HCT116 (cell line): ENCODE data around the gene P2RX6. TPM values are rescaled to one million over a fixed set of nuclear protein-coding genes. Genes with fewer than 3 reads are reported as not detected.

Experiments used
- ATAC-seq: fragments of 200-7000 bp; cut with Tn5 transposase; 2 replicates; pipeline ENCODE4 v1.9.1; 2020; ENCODE audit warnings: mild to moderate bottlenecking, moderate library complexity
- BruUV-seq: library from RNA; stranded (reverse); fragments of 400-500 nt; replicated peaks from 2 replicates; lab custom pipeline; 2021; lab: Mats Ljungman, UMichigan
- CTCF ChIA-PET: fragments of 300-600 bp; sonication (Branson Sonifier 250); formaldehyde crosslinking; loops from one replicate; lab custom pipeline; 2021; ENCODE audit warnings: antibody characterized with exemption; lab: Charles Lee
- POLR2A ChIA-PET: fragments of 300-600, 350-600 bp; sonication (Branson Sonifier 250); formaldehyde crosslinking; loops from one replicate; lab custom pipeline; 2021; ENCODE audit warnings: antibody characterized with exemption; lab: Charles Lee
- RAD21 ChIA-PET, 2 experiments: fragments of 300-600 bp; sonication (Branson Sonifier 250); formaldehyde crosslinking; loops; one replicate each; lab custom pipeline; 2023; ENCODE audit warnings: low total read pairs in 2 of 2; ENCODE audit not compliant: uncharacterized antibody in 2 of 2, unreplicated experiment in 2 of 2, low non-redundant PET in 1 of 2; lab: Charles Lee
- DNase-seq: peaks from one replicate; pipeline ENCODE4 v3.0.0-alpha.2; 2010; ENCODE audit warnings: low read depth, low spot score
- H2AFZ ChIP-seq: fragments of 200-600 bp; shearing (Covaris generic), sonication (generic); 2 replicates; pipeline ENCODE4 v1.6.1; 2017; ENCODE audit warnings: low read depth, mixed run types, mixed read lengths, antibody characterized with exemption, low read length; ENCODE audit not compliant: poor library complexity, severe bottlenecking
- H3K27ac ChIP-seq: 2 replicates; pipeline ENCODE4 v1.5.1; 2012; ENCODE audit warnings: low read depth, low read length
- H3K27me3 ChIP-seq: fragments of 200-600 bp; sonication (generic); 2 replicates; pipeline ENCODE4 v1.6.1; 2016; ENCODE audit warnings: mixed run types, low read length, mixed read lengths; ENCODE audit not compliant: insufficient read depth
- H3K36me3 ChIP-seq, 2 experiments: fragments of 200-500 bp in 1 of 2; fragments of 200-600 bp in 1 of 2; sonication (Bioruptor generic) in 1 of 2; sonication (generic) in 1 of 2; 2 replicates each; pipeline versions ENCODE4 v1.5.1 to v1.6.1; 2014 to 2016; ENCODE audit warnings: low read length in 2 of 2, inconsistent platforms in 1 of 2, mixed read lengths in 1 of 2, mixed run types in 1 of 2; ENCODE audit not compliant: insufficient read depth in 2 of 2, control insufficient read depth in 1 of 2
- H3K4me1 ChIP-seq, 2 experiments: fragments of 200-600 bp in 1 of 2; sonication (generic) in 1 of 2; 2 replicates each; pipeline versions ENCODE4 v1.5.1 to v1.6.1; 2012 to 2017; ENCODE audit warnings: low read length in 2 of 2, inconsistent platforms in 1 of 2, mild to moderate bottlenecking in 1 of 2, mixed read lengths in 1 of 2, mixed run types in 1 of 2, moderate library complexity in 1 of 2; ENCODE audit not compliant: insufficient read depth in 2 of 2, control insufficient read depth in 1 of 2
- H3K4me2 ChIP-seq: fragments of 200-600 bp; sonication (generic); 2 replicates; pipeline ENCODE4 v1.6.1; 2017; ENCODE audit warnings: mixed run types, low read length, mixed read lengths
- H3K4me3 ChIP-seq, 2 experiments: fragments of 200-600 bp in 1 of 2; sonication (generic) in 1 of 2; replicated peaks in 1 of 2; 2 replicates each; pipeline ENCODE4 v1.5.1; 2011 to 2016; ENCODE audit warnings: low read length in 2 of 2, control low read depth in 1 of 2, low read depth in 1 of 2, mild to moderate bottlenecking in 1 of 2, mixed read lengths in 1 of 2, mixed run types in 1 of 2
- H3K79me2 ChIP-seq: fragments of 200-600 bp; sonication (generic); 2 replicates; pipeline ENCODE4 v1.6.1; 2017; ENCODE audit warnings: mild to moderate bottlenecking, mixed run types, low read length, moderate library complexity, mixed read lengths; ENCODE audit not compliant: insufficient read depth
- H3K9ac ChIP-seq: fragments of 200-600 bp; sonication (generic); 2 replicates; pipeline ENCODE4 v1.6.1; 2016; ENCODE audit warnings: low read length, mixed read lengths
- H3K9me2 ChIP-seq: fragments of 200-600 bp; sonication (generic), shearing (Covaris generic); 2 replicates; pipeline ENCODE4 v1.6.1; 2017; ENCODE audit warnings: mixed run types, mild to moderate bottlenecking, moderate library complexity; ENCODE audit not compliant: insufficient read depth
- H3K9me3 ChIP-seq, 2 experiments: fragments of 200-500 bp in 1 of 2; fragments of 200-600 bp in 1 of 2; sonication (Bioruptor generic) in 1 of 2; sonication (generic) in 1 of 2; 2 replicates each; pipeline ENCODE4 v1.6.1; 2014 to 2017; ENCODE audit warnings: low read length in 2 of 2, mixed read lengths in 2 of 2, inconsistent platforms in 1 of 2, low read depth in 1 of 2, mild to moderate bottlenecking in 1 of 2, mixed run types in 1 of 2, moderate library complexity in 1 of 2; ENCODE audit not compliant: control insufficient read depth in 1 of 2, insufficient read depth in 1 of 2
- H4K20me1 ChIP-seq: fragments of 200-600 bp; sonication (generic), shearing (Covaris generic); 2 replicates; pipeline ENCODE4 v1.6.1; 2017; ENCODE audit warnings: mixed run types, mild to moderate bottlenecking, moderate library complexity; ENCODE audit not compliant: insufficient read depth
- CBX3 ChIP-seq: IDR thresholded peaks from 2 replicates; pipeline ENCODE4 v1.6.1; 2012; ENCODE audit warnings: low read depth
- CEBPB ChIP-seq: IDR thresholded peaks from 2 replicates; pipeline ENCODE4 v1.6.1; 2012; ENCODE audit warnings: low read depth
- EGR1 ChIP-seq: IDR thresholded peaks from 2 replicates; pipeline ENCODE4 v1.6.1; 2012; ENCODE audit warnings: low read depth
- ELF1 ChIP-seq: IDR thresholded peaks from 2 replicates; pipeline ENCODE4 v1.6.1; 2012; ENCODE audit warnings: low read depth, borderline replicate concordance
- EZH2 ChIP-seq: fragments of 200-600 bp; sonication (generic); IDR thresholded peaks from 2 replicates; pipeline ENCODE4 v1.6.1; 2017; ENCODE audit warnings: antibody characterized with exemption, mixed run types
- EZH2phosphoT487 ChIP-seq: fragments of 200-600 bp; IDR thresholded peaks from 2 replicates; pipeline ENCODE4 v1.6.1; 2018; ENCODE audit warnings: antibody characterized with exemption, borderline replicate concordance
- FOSL1 ChIP-seq: IDR thresholded peaks from 2 replicates; pipeline ENCODE4 v1.6.1; 2012; ENCODE audit warnings: low read depth
- JUND ChIP-seq: IDR thresholded peaks from 2 replicates; pipeline ENCODE4 v1.6.1; 2012
- POLR2A ChIP-seq: IDR thresholded peaks from 2 replicates; pipeline ENCODE4 v1.7.0; 2011; ENCODE audit warnings: borderline replicate concordance; ENCODE audit not compliant: insufficient read depth, insufficient read length; ENCODE audit errors: extremely low read depth
- SIN3A ChIP-seq: IDR thresholded peaks from 2 replicates; pipeline ENCODE4 v1.6.1; 2012; ENCODE audit warnings: low read depth
- SP1 ChIP-seq: IDR thresholded peaks from 2 replicates; pipeline ENCODE4 v1.6.1; 2012; ENCODE audit warnings: low read depth
- SRF ChIP-seq: IDR thresholded peaks from 2 replicates; pipeline ENCODE4 v1.6.1; 2012; ENCODE audit warnings: low read depth
- TCF7L2 ChIP-seq: IDR thresholded peaks from 2 replicates; pipeline ENCODE4 v1.7.0; 2011; ENCODE audit warnings: borderline replicate concordance, inconsistent platforms; ENCODE audit not compliant: insufficient read depth, insufficient read length; ENCODE audit errors: extremely low read depth
- ZFX ChIP-seq: fragments of 450-650 bp; IDR thresholded peaks from 2 replicates; pipeline ENCODE4 v1.6.1; 2017
- intact Hi-C: fragments of 100-400 bp; cut with micrococcal nuclease; formaldehyde crosslinking; loops from 2 replicates; pipeline ENCODE4 v1.10.0; 2022
- total RNA-seq: library from RNA; stranded (reverse); gene quantifications from one replicate; pipeline ENCODE4 v1.2.1, GENCODE V29; 2021; ENCODE audit not compliant: unreplicated experiment
- TF ChIP-seq, protein P1 (sequence below): IDR thresholded peaks from 2 replicates; pipeline ENCODE4 v1.6.1; 2011; ENCODE audit warnings: mild to moderate bottlenecking, low read length, moderate library complexity; ENCODE audit not compliant: insufficient replicate concordance; ENCODE audit errors: extremely low read depth
- TF ChIP-seq, protein P2 (sequence below): IDR thresholded peaks from 2 replicates; pipeline ENCODE4 v1.6.1; 2012
- TF ChIP-seq, protein P3 (sequence below), 3 experiments: fragments of 200-600 bp in 1 of 3; sonication (generic) in 1 of 3; IDR thresholded peaks in 2 of 3; conservative IDR thresholded peaks in 1 of 3; 2 replicates each; pipeline ENCODE4 v1.5.1; 2012 to 2017; ENCODE audit warnings: low read depth in 2 of 3, low read length in 2 of 3, antibody characterized with exemption in 1 of 3, borderline replicate concordance in 1 of 3, control low read depth in 1 of 3, mild to moderate bottlenecking in 1 of 3, mixed read lengths in 1 of 3, mixed run types in 1 of 3, moderate library complexity in 1 of 3; ENCODE audit not compliant: insufficient read depth in 1 of 3
- TF ChIP-seq, protein P4 (sequence below): IDR thresholded peaks from 2 replicates; pipeline ENCODE4 v1.6.1; 2012; ENCODE audit warnings: low read depth

P2RX6 gene
- total RNA-seq, 1 experiment from 2014 or later = 0.20 TPM

DNA sequence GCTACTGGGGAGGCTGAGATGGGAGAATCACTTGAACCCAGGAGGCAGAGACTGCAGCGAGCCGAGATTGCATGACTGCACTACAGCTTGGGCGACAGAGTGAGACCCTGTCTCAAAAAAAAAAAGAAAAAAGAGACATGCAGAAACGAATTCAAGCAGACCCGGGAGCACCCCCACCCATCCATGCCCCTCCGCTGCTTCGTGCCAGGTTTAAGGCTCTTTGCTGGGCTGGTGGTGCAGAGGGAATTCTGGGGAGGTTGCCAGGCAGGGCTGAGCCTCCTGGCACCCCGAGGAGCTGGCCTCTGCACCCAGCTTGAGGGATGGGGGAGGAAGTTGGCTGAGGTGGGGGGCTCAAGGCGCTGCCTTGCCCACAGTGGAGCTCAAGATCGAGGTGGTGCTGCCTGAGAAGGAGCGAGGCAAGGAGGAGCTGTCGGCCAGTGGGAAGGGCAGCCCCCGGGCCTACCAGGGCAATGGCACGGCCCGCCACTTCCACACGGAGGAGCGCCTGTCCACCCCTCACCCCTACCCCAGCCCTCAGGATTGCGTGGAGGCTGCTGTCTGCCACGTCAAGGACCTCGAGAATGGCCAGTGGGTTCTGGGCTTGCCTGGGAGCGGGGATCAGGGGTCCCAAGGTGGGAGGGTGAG lies 41.9 kb upstream of the P2RX6 start:
- no peaks in the 10 kb centered on the region for H3K79me2 ChIP-seq
- H3K27ac ChIP-seq = no peak overlapping the region
- ChIA-PET RAD21 (interaction anchor here in 1 of 2 experiments (0.7 kb wide), 1 partner anchor 88 kb away, joined by 3 read pairs; no protein-coding TSS in a partner anchor), CTCF (interaction anchor here (0.9 to 1.2 kb wide), 2 partner anchors 9 to 18 kb away, joined by 3 to 4 read pairs; partner anchors contain the start of gene LZTR1), POLR2A (interaction anchor here (1.1 to 2.4 kb wide), 2 partner anchors 9 to 15 kb away, joined by 6 to 9 read pairs; partner anchors contain the start of gene LZTR1)
- H3K27me3 ChIP-seq = no peaks in the 10 kb centered on the region
- intact Hi-C loops = no loop called here
- DNase-seq = no peak
- no peaks in the 10 kb centered on the region for H4K20me1 ChIP-seq
- H3K9me2 ChIP-seq = no peaks in the 10 kb centered on the region
- no peaks in the 10 kb centered on the region for H3K9me3 ChIP-seq
- no peaks in the 10 kb centered on the region for H3K36me3 ChIP-seq
- H2AFZ ChIP-seq = no peak overlapping the region
- no peak overlapping the region for H3K4me3 ChIP-seq
- no peak overlapping the region for H3K4me2 ChIP-seq
- TF ChIP-seq ZFX (no peak), CBX3 (no peak), EZH2 (no peak), EZH2phosphoT487 (no peak), EGR1 (no peak), SRF (no peak), POLR2A (no peak), SIN3A (no peak), JUND (no peak), CEBPB (no peak), SP1 (no peak), FOSL1 (no peak), TCF7L2 (no peak), ELF1 (no peak)
- TF ChIP-seq, protein P1, sequence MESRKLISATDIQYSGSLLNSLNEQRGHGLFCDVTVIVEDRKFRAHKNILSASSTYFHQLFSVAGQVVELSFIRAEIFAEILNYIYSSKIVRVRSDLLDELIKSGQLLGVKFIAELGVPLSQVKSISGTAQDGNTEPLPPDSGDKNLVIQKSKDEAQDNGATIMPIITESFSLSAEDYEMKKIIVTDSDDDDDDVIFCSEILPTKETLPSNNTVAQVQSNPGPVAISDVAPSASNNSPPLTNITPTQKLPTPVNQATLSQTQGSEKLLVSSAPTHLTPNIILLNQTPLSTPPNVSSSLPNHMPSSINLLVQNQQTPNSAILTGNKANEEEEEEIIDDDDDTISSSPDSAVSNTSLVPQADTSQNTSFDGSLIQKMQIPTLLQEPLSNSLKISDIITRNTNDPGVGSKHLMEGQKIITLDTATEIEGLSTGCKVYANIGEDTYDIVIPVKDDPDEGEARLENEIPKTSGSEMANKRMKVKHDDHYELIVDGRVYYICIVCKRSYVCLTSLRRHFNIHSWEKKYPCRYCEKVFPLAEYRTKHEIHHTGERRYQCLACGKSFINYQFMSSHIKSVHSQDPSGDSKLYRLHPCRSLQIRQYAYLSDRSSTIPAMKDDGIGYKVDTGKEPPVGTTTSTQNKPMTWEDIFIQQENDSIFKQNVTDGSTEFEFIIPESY = no peak
- TF ChIP-seq, protein P2, sequence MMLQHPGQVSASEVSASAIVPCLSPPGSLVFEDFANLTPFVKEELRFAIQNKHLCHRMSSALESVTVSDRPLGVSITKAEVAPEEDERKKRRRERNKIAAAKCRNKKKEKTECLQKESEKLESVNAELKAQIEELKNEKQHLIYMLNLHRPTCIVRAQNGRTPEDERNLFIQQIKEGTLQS = no peak
- TF ChIP-seq, protein P3, sequence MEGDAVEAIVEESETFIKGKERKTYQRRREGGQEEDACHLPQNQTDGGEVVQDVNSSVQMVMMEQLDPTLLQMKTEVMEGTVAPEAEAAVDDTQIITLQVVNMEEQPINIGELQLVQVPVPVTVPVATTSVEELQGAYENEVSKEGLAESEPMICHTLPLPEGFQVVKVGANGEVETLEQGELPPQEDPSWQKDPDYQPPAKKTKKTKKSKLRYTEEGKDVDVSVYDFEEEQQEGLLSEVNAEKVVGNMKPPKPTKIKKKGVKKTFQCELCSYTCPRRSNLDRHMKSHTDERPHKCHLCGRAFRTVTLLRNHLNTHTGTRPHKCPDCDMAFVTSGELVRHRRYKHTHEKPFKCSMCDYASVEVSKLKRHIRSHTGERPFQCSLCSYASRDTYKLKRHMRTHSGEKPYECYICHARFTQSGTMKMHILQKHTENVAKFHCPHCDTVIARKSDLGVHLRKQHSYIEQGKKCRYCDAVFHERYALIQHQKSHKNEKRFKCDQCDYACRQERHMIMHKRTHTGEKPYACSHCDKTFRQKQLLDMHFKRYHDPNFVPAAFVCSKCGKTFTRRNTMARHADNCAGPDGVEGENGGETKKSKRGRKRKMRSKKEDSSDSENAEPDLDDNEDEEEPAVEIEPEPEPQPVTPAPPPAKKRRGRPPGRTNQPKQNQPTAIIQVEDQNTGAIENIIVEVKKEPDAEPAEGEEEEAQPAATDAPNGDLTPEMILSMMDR (IDR thresholded peaks at IDR 0.05 in 2 of 3, conservative IDR thresholded peaks at IDR 0.05 in 1 of 3; ENCODE audit: borderline replicate concordance in 1 of 3, insufficient read depth in 1 of 3, low read depth in 2 of 3, low read length in 2 of 3) = no peak
- TF ChIP-seq, protein P4, sequence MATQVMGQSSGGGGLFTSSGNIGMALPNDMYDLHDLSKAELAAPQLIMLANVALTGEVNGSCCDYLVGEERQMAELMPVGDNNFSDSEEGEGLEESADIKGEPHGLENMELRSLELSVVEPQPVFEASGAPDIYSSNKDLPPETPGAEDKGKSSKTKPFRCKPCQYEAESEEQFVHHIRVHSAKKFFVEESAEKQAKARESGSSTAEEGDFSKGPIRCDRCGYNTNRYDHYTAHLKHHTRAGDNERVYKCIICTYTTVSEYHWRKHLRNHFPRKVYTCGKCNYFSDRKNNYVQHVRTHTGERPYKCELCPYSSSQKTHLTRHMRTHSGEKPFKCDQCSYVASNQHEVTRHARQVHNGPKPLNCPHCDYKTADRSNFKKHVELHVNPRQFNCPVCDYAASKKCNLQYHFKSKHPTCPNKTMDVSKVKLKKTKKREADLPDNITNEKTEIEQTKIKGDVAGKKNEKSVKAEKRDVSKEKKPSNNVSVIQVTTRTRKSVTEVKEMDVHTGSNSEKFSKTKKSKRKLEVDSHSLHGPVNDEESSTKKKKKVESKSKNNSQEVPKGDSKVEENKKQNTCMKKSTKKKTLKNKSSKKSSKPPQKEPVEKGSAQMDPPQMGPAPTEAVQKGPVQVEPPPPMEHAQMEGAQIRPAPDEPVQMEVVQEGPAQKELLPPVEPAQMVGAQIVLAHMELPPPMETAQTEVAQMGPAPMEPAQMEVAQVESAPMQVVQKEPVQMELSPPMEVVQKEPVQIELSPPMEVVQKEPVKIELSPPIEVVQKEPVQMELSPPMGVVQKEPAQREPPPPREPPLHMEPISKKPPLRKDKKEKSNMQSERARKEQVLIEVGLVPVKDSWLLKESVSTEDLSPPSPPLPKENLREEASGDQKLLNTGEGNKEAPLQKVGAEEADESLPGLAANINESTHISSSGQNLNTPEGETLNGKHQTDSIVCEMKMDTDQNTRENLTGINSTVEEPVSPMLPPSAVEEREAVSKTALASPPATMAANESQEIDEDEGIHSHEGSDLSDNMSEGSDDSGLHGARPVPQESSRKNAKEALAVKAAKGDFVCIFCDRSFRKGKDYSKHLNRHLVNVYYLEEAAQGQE = no peak
- peaks cover 0 to 4% of the 10 kb centered on the region in 2 experiments; a peak in 1 of 4 replicates for H3K4me1 ChIP-seq
- no TSS peak for BruUV-seq
- H3K9ac ChIP-seq = no peak overlapping the region
- no peak for ATAC-seq
